ENCODE measurements around the gene ACTR2. TPM values are rescaled to one million over a fixed set of nuclear protein-coding genes. Genes with fewer than 3 reads are reported as not detected.
A peak's percentile ranks its signal among the peaks of the same experiment; 100 is the strongest.

ACTR2 gene
- total RNA-seq, 4 donors from 2014 or later, result 85.2 to 115 (median 99.1) TPM

GRCh38 chr2:65309699-65310098 lies 82.1 kb downstream of the ACTR2 start:
- intact Hi-C loops (cut with DNase I), result no loop called here
- DNase-seq (ENCODE audit: extremely low spot score), result no peak

GRCh38 chr2:65311049-65311448 lies 83.4 kb downstream of the ACTR2 start:
- Histone ChIP-seq H3K4me1 (peaks cover 16 to 24% (median 22%) of the 10 kb centered on the region in 4 donors), H3K27ac (replicated peaks in 1 of 4) (peak overlapping the region; percentile 48 to 76 (median 66)), H3K9me3 (no peaks in the 10 kb centered on the region), H3K36me3 (peaks cover 13 to 60% (median 44%) of the 10 kb centered on the region in 4 donors), H3K27me3 (no peaks in the 10 kb centered on the region), H3K4me3 (no peak overlapping the region)
- TF ChIP-seq EP300 (IDR thresholded peaks at IDR 0.05) (no peak), POLR2AphosphoS5 (IDR thresholded peaks at IDR 0.05) (no peak), CTCF (IDR thresholded peaks at IDR 0.05) (no peak), POLR2A (IDR thresholded peaks at IDR 0.05; ENCODE audit: low read depth) (no peak)
- intact Hi-C loops (cut with DNase I), result no loop called here
- 77% methylated on average over 6 of the region's 6 CpGs for WGBS
- no peak for DNase-seq (ENCODE audit: extremely low spot score)

More at GRCh38 chr2:65309699-65310098, 82.1 kb downstream of the ACTR2 start:
- Histone ChIP-seq H3K4me3 (no peak overlapping the region), H3K36me3 (peaks cover 13 to 46% (median 31%) of the 10 kb centered on the region in 4 donors), H3K4me1 (peaks cover 16 to 22% (median 22%) of the 10 kb centered on the region in 4 donors), H3K27me3 (no peaks in the 10 kb centered on the region), H3K9me3 (no peaks in the 10 kb centered on the region), H3K27ac (replicated peaks in 1 of 4) (peak overlapping the region; percentile 48 to 76 (median 66))
- 86% methylated on average over 8 of the region's 8 CpGs for whole genome bisulfite sequencing
- TF ChIP-seq POLR2AphosphoS5 (IDR thresholded peaks at IDR 0.05), result no peak
- TF ChIP-seq EP300 (IDR thresholded peaks at IDR 0.05), result no peak
- no peak for TF ChIP-seq CTCF (IDR thresholded peaks at IDR 0.05)
- no peak for TF ChIP-seq POLR2A (IDR thresholded peaks at IDR 0.05; ENCODE audit: low read depth)

GRCh38 chr2:65311596-65311995 lies 84.0 kb downstream of the ACTR2 start:
- Histone ChIP-seq H3K9me3 (no peaks in the 10 kb centered on the region), H3K4me1 (peaks cover 16 to 29% (median 24%) of the 10 kb centered on the region in 4 donors), H3K4me3 (no peak overlapping the region), H3K27ac (replicated peaks in 1 of 4) (peak overlapping the region in 2 of 4 donors; percentile 63 to 76), H3K27me3 (no peaks in the 10 kb centered on the region), H3K36me3 (peaks cover 13 to 65% (median 49%) of the 10 kb centered on the region in 4 donors)
- intact Hi-C loops (cut with DNase I), result no loop called here
- TF ChIP-seq CTCF (IDR thresholded peaks at IDR 0.05) (no peak), EP300 (IDR thresholded peaks at IDR 0.05) (no peak), POLR2AphosphoS5 (IDR thresholded peaks at IDR 0.05) (no peak), POLR2A (IDR thresholded peaks at IDR 0.05; ENCODE audit: low read depth) (no peak)
- DNase-seq (ENCODE audit: extremely low spot score), result no peak
- WGBS, result 98% methylated on average over 7 of the region's 7 CpGs

- peak overlapping the region in 2 of 4 donors; percentile 8 to 39 for H3K27ac ChIP-seq (replicated peaks in 1 of 4)
- H3K4me3 ChIP-seq, result no peak overlapping the region
- WGBS, result 90% methylated on average over 52 of the region's 52 CpGs
Measured at GRCh38 chr2:65313126-65313953, 85.7 kb downstream of the ACTR2 start.

More at GRCh38 chr2:65313126-65313953, 85.7 kb downstream of the ACTR2 start:
- peaks cover 13 to 66% (median 52%) of the 10 kb centered on the region in 4 donors for H3K36me3 ChIP-seq
- TF ChIP-seq POLR2A (IDR thresholded peaks at IDR 0.05; ENCODE audit: low read depth) (no peak), CTCF (IDR thresholded peaks at IDR 0.05) (no peak), POLR2AphosphoS5 (IDR thresholded peaks at IDR 0.05) (no peak), EP300 (IDR thresholded peaks at IDR 0.05) (no peak)
- no peaks in the 10 kb centered on the region for H3K9me3 ChIP-seq
- intact Hi-C loops (cut with DNase I), result no loop called here
- no peak for DNase-seq (ENCODE audit: extremely low spot score)
- peaks cover 16 to 32% (median 24%) of the 10 kb centered on the region in 4 donors for H3K4me1 ChIP-seq
- H3K27me3 ChIP-seq, result no peaks in the 10 kb centered on the region
